Measurements from ENCODE around the gene PTPRD. TPM values are rescaled to one million over a fixed set of nuclear protein-coding genes. Genes with fewer than 3 reads are reported as not detected.

PTPRD gene
- total RNA-seq, 2 experiments from 2014 or later = 0.10 TPM; not detected in 1

DNA sequence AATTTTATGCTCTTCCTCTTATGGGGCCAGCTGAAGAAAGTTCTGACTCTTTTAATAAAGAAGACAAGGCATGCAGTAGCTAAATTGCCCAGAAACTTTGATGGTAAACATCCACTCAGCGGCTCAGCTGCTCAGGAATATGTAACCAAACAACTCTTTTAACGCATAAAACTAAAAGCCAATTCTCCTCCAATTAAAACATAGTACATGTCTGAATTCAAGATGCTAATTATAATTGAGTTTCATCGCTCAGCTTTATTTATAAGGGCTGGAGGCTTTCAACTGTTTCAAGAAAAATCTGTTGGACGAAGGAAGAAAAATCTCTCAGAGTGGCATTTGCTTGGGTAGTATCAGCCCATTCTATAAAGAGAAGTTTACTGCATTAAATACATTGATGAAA is 359.5 kb downstream of the PTPRD start:
- ChIA-PET POLR2A (no interaction called here), CTCF (no interaction called here)
- no peak for DNase-seq
- H3K9me3 Mint-ChIP-seq = peaks cover 18% of the 10 kb centered on the region
- H3K4me3 Mint-ChIP-seq = no peak overlapping the region
- H3K27me3 Mint-ChIP-seq = no peaks in the 10 kb centered on the region
- H3K36me3 Mint-ChIP-seq = no peaks in the 10 kb centered on the region
- no peaks in the 10 kb centered on the region for H3K4me1 Mint-ChIP-seq (ENCODE audit: low read depth)
- intact Hi-C loops (cut with micrococcal nuclease) = no loop called here
- no peak overlapping the region for H3K27ac Mint-ChIP-seq

GRCh38 chr9:10252174-10252573 is 360.6 kb downstream of the PTPRD start:
- H3K36me3 Mint-ChIP-seq = no peaks in the 10 kb centered on the region

DNA sequence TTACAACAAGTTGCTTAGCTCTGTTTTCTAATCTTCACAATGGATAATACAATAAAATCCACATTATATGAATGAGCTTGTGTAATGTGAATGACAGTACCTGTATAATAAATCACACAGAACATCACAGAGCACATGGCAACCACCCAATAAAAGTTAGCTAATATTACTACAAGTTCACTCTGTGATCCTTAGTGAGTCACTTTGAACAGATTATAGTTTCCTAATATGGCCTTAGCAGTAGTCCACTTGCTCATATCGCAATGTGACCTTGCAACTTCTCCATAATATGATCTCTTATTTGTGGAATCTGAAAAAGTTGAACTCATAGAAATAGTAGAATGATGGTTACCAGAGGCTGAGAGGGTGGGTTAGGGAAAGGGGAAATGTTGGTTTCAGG is 361.3 kb downstream of the PTPRD start:
- intact Hi-C loops (cut with micrococcal nuclease) = no loop called here
- H3K27me3 Mint-ChIP-seq = no peaks in the 10 kb centered on the region
- no peak overlapping the region for H3K27ac Mint-ChIP-seq
- no peaks in the 10 kb centered on the region for H3K36me3 Mint-ChIP-seq
- no peak for DNase-seq
- POLR2A ChIA-PET = no interaction called here
- H3K9me3 Mint-ChIP-seq = peaks cover 8% of the 10 kb centered on the region
- CTCF ChIA-PET = no interaction called here
- H3K4me3 Mint-ChIP-seq = no peak overlapping the region
- H3K4me1 Mint-ChIP-seq (ENCODE audit: low read depth) = no peaks in the 10 kb centered on the region

More at GRCh38 chr9:10252174-10252573, 360.6 kb downstream of the PTPRD start:
- ChIA-PET POLR2A (no interaction called here), CTCF (no interaction called here)
- Mint-ChIP-seq H3K4me1 (ENCODE audit: low read depth) (no peaks in the 10 kb centered on the region), H3K27me3 (no peaks in the 10 kb centered on the region), H3K27ac (no peak overlapping the region), H3K4me3 (no peak overlapping the region), H3K9me3 (peaks cover 13% of the 10 kb centered on the region)
- no peak for DNase-seq
- intact Hi-C loops (cut with micrococcal nuclease) = no loop called here

DNA sequence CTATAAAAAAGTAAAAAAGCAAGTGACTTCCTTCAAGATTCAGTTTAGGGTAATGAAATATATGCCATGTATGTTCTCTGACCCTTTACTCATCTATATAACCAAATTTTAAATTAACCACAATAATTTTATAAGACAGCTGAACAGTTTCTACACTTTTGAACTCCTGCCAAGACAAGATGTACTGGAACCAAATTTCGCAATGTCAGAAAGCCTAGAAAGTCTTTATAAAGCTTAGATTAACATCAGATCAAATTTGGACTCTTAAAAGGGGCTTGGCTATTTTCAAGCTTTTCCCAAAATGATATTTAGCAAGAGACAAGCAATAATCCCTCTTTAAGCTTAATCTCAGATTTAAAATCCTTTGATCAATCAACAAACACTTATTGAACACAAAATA is 362.6 kb downstream of the PTPRD start:
- CTCF ChIA-PET = no interaction called here

DNA sequence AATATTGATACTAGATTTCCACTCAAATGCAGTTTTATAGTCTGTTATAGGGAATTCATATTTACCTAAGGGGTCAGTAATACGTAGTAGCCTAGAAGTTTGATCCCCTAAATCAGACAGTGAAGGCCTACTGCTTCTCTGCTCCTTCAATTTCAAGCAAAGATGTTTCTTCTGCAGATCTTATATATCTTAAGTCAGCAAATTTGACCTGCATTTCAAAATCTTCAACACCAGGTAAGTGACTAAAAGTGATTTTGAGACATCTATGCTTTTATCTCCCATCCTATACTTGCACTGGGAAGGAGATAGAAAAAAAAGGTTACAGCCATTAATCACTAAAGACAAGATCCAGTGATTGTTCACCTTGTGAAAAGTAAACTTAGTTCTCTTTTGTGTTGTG is 363.9 kb downstream of the PTPRD start:
- no peak overlapping the region for H3K4me3 Mint-ChIP-seq
- DNase-seq = no peak
- H3K4me1 Mint-ChIP-seq (ENCODE audit: low read depth) = no peaks in the 10 kb centered on the region
- no peak overlapping the region for H3K27ac Mint-ChIP-seq
- ChIA-PET POLR2A (no interaction called here), CTCF (no interaction called here)
- intact Hi-C loops (cut with micrococcal nuclease) = no loop called here
- H3K9me3 Mint-ChIP-seq = peaks cover 11% of the 10 kb centered on the region
- H3K36me3 Mint-ChIP-seq = no peaks in the 10 kb centered on the region
- H3K27me3 Mint-ChIP-seq = no peaks in the 10 kb centered on the region

More for the DNA sequence above, 362.6 kb downstream of the PTPRD start:
- H3K4me1 Mint-ChIP-seq (ENCODE audit: low read depth) = no peaks in the 10 kb centered on the region
- intact Hi-C loops (cut with micrococcal nuclease) = no loop called here
- POLR2A ChIA-PET = interaction anchor here (0.5 kb wide), 1 partner anchor 223 kb away, joined by 3 read pairs; no protein-coding TSS in a partner anchor
- peaks cover 11% of the 10 kb centered on the region for H3K9me3 Mint-ChIP-seq
- H3K4me3 Mint-ChIP-seq = no peak overlapping the region
- no peak for DNase-seq
- no peak overlapping the region for H3K27ac Mint-ChIP-seq
- H3K36me3 Mint-ChIP-seq = no peaks in the 10 kb centered on the region
- H3K27me3 Mint-ChIP-seq = no peaks in the 10 kb centered on the region

- peaks cover 11% of the 10 kb centered on the region for H3K9me3 Mint-ChIP-seq
- intact Hi-C loops (cut with micrococcal nuclease) = no loop called here
- H3K4me3 Mint-ChIP-seq = no peak overlapping the region
- H3K36me3 Mint-ChIP-seq = no peaks in the 10 kb centered on the region
- H3K4me1 Mint-ChIP-seq (ENCODE audit: low read depth) = no peaks in the 10 kb centered on the region
- ChIA-PET POLR2A (no interaction called here), CTCF (no interaction called here)
- no peak overlapping the region for H3K27ac Mint-ChIP-seq
- no peaks in the 10 kb centered on the region for H3K27me3 Mint-ChIP-seq
- DNase-seq = no peak
Measured at GRCh38 chr9:10242255-10242654, 370.5 kb downstream of the PTPRD start.

DNA sequence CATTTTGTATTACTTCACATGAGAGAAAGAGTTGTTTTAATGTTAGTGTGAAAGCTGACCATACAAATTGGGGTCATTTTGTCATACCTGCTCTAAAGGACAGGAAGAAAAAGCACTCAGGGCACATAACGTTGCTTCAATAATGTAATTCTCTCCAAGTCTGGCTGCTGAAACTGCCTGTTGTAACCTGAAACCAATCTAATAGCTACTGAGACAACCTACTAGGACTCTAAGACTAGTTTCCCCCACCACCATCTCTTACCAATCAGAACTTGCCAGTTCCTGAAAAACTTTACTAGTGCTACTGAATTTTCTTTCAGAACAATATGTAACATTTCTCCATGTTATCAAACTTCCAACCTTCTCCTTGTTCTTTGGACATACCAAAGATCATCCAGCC is 374.7 kb downstream of the PTPRD start:
- Mint-ChIP-seq H3K4me1 (ENCODE audit: low read depth) (no peaks in the 10 kb centered on the region), H3K36me3 (no peaks in the 10 kb centered on the region)
- POLR2A ChIA-PET = no interaction called here

DNA sequence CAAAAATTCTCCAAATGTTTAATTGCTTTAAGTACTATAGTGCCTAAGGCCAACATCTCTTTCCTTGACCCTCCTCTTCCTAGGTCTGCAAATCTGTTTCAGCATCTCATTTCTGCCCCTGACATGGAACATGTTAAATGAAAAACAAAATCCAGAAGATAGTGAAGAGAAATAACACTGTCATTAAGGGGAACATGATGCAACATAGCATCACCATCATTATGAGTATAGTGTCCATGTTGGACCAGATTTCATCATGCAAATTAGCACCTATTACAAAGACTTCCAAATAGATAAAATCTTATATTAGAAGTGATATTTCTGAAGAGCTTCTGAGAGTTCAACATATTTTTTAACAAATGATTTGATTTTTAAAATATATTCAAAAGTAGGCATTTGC is 375.2 kb downstream of the PTPRD start:
- H3K9me3 Mint-ChIP-seq = peaks cover 13% of the 10 kb centered on the region
- no peak overlapping the region for H3K4me3 Mint-ChIP-seq
- H3K27ac Mint-ChIP-seq = no peak overlapping the region
- H3K4me1 Mint-ChIP-seq (ENCODE audit: low read depth) = no peaks in the 10 kb centered on the region
- DNase-seq = no peak
- ChIA-PET POLR2A (no interaction called here), CTCF (no interaction called here)
- intact Hi-C loops (cut with micrococcal nuclease) = no loop called here
- H3K36me3 Mint-ChIP-seq = no peaks in the 10 kb centered on the region
- no peaks in the 10 kb centered on the region for H3K27me3 Mint-ChIP-seq

More for the DNA sequence above, 374.7 kb downstream of the PTPRD start:
- CTCF ChIA-PET = no interaction called here
- Mint-ChIP-seq H3K27me3 (no peaks in the 10 kb centered on the region), H3K27ac (no peak overlapping the region), H3K9me3 (peaks cover 8% of the 10 kb centered on the region), H3K4me3 (no peak overlapping the region)
- DNase-seq = no peak
- intact Hi-C loops (cut with micrococcal nuclease) = no loop called here

DNA sequence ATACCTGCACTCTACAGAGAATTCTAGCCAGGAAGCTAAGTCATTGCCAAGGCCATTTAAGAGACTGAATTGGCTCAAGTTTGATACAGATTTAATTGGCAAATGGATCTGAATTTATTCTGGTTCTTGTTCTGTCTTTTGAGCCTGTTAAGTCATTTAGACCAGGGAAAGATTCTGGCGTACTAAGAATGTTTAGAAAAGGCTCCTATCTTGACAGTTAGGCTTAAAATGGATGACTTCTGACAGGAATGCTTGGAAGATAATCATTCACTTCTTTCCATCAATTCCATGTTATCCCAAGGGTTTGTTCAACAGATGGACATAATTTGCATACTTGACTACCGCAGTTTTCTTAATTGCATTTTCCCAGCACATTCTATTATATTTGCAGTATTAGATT is 376.6 kb downstream of the PTPRD start:
- H3K36me3 Mint-ChIP-seq = no peaks in the 10 kb centered on the region
- CTCF ChIA-PET = no interaction called here
- intact Hi-C loops (cut with micrococcal nuclease) = no loop called here
- no peak overlapping the region for H3K4me3 Mint-ChIP-seq
- peaks cover 14% of the 10 kb centered on the region for H3K9me3 Mint-ChIP-seq
- DNase-seq = no peak
- H3K27me3 Mint-ChIP-seq = no peaks in the 10 kb centered on the region
- POLR2A ChIA-PET = no interaction called here
- no peak overlapping the region for H3K27ac Mint-ChIP-seq
- no peaks in the 10 kb centered on the region for H3K4me1 Mint-ChIP-seq (ENCODE audit: low read depth)

DNA sequence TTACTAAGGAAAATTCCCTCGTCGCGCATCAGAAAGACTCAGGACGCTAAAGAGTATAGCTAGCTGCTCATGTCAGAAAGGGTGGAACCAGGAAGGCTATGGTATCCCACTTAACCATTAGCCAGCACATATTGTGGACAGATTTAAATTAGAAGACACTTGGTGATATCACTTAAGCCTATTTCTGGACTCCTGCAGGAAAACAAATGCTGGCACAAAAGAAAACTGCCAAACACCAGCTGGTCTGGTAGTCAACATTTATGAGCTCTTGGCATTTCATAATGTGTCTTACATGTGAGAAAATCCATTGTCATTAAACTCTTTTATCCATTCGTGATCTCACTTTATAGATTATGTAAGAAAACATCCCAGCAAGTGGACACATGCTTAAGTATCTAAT is 377.4 kb downstream of the PTPRD start:
- Mint-ChIP-seq H3K4me3 (no peak overlapping the region), H3K4me1 (ENCODE audit: low read depth) (no peaks in the 10 kb centered on the region), H3K27me3 (no peaks in the 10 kb centered on the region), H3K27ac (no peak overlapping the region), H3K36me3 (no peaks in the 10 kb centered on the region), H3K9me3 (peaks cover 15% of the 10 kb centered on the region)
- DNase-seq = no peak
- intact Hi-C loops (cut with micrococcal nuclease) = no loop called here
- ChIA-PET CTCF (no interaction called here), POLR2A (no interaction called here)

GRCh38 chr9:10232352-10232930 is 380.4 kb downstream of the PTPRD start:
- Mint-ChIP-seq H3K36me3 (no peaks in the 10 kb centered on the region), H3K27me3 (no peaks in the 10 kb centered on the region), H3K4me3 (no peak overlapping the region), H3K9me3 (peaks cover 14% of the 10 kb centered on the region), H3K27ac (no peak overlapping the region), H3K4me1 (ENCODE audit: low read depth) (no peaks in the 10 kb centered on the region)
- intact Hi-C loops (cut with micrococcal nuclease) = no loop called here
- ChIA-PET POLR2A (no interaction called here), CTCF (no interaction called here)
- no peak for DNase-seq

GRCh38 chr9:10230512-10230911 is 382.3 kb downstream of the PTPRD start:
- Mint-ChIP-seq H3K4me3 (no peak overlapping the region), H3K27me3 (no peaks in the 10 kb centered on the region), H3K27ac (no peak overlapping the region), H3K4me1 (ENCODE audit: low read depth) (no peaks in the 10 kb centered on the region), H3K36me3 (no peaks in the 10 kb centered on the region), H3K9me3 (peaks cover 18% of the 10 kb centered on the region)
- POLR2A ChIA-PET = no interaction called here
- CTCF ChIA-PET = no interaction called here
- no peak for DNase-seq
- intact Hi-C loops (cut with micrococcal nuclease) = no loop called here

GRCh38 chr9:10228082-10228481 is 384.7 kb downstream of the PTPRD start:
- Mint-ChIP-seq H3K27ac (no peak overlapping the region), H3K27me3 (no peaks in the 10 kb centered on the region), H3K4me3 (no peak overlapping the region), H3K36me3 (no peaks in the 10 kb centered on the region), H3K4me1 (ENCODE audit: low read depth) (no peaks in the 10 kb centered on the region), H3K9me3 (peaks cover 17% of the 10 kb centered on the region)
- no peak for DNase-seq
- intact Hi-C loops (cut with micrococcal nuclease) = no loop called here
- CTCF ChIA-PET = no interaction called here
- POLR2A ChIA-PET = no interaction called here

- no peaks in the 10 kb centered on the region for H3K4me1 Mint-ChIP-seq (ENCODE audit: low read depth)
- no peaks in the 10 kb centered on the region for H3K36me3 Mint-ChIP-seq
- H3K4me3 Mint-ChIP-seq = no peak overlapping the region
- ChIA-PET POLR2A (no interaction called here), CTCF (no interaction called here)
- intact Hi-C loops (cut with micrococcal nuclease) = no loop called here
- H3K9me3 Mint-ChIP-seq = peaks cover 11% of the 10 kb centered on the region
- H3K27me3 Mint-ChIP-seq = no peaks in the 10 kb centered on the region
- no peak for DNase-seq
- H3K27ac Mint-ChIP-seq = no peak overlapping the region
Measured at GRCh38 chr9:10226996-10227395, 385.8 kb downstream of the PTPRD start.
